ENCODE measurements around the gene PAPPA2. TPM values are rescaled to one million over a fixed set of nuclear protein-coding genes. Genes with fewer than 3 reads are reported as not detected.
"Not testable (repeated sequence)": the region's sequence is repeated elsewhere in the genome, so short reads cannot be mapped to it uniquely, and the experiment has no call there.

The PAPPA2 gene
- total RNA-seq, 2 donors from 2014 or later: 0.19 to 1.2 TPM

DNA sequence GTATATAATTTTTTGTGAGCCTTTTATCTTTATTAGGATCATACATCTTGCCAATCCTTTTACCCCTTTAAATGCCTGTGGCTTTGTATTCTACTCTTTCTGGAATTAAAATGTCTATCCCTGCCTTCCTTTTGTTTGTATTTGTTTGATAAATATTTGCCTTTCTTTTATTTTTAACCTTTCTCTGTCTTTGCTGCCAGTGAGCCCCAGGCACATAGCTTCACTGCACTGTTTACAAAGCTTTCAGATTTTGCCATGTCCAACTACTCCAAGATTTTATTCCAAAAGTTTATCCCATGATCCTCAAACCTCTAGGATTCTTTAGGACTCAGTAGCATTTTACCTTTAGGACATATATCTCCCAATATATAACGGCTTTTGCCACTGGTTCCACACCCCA, 281.2 kb downstream of the PAPPA2 start:
- Histone ChIP-seq H3K27ac (no peak overlapping the region), H3K4me3 (no peak overlapping the region), H3K27me3 (no peaks in the 10 kb centered on the region), H3K9me3 (peaks cover 0 to 3% of the 10 kb centered on the region in 2 donors), H3K36me3 (no peaks in the 10 kb centered on the region), H3K4me1 (no peaks in the 10 kb centered on the region)
- no peak for DNase-seq (ENCODE audit: low spot score)
- TF ChIP-seq, protein P1, sequence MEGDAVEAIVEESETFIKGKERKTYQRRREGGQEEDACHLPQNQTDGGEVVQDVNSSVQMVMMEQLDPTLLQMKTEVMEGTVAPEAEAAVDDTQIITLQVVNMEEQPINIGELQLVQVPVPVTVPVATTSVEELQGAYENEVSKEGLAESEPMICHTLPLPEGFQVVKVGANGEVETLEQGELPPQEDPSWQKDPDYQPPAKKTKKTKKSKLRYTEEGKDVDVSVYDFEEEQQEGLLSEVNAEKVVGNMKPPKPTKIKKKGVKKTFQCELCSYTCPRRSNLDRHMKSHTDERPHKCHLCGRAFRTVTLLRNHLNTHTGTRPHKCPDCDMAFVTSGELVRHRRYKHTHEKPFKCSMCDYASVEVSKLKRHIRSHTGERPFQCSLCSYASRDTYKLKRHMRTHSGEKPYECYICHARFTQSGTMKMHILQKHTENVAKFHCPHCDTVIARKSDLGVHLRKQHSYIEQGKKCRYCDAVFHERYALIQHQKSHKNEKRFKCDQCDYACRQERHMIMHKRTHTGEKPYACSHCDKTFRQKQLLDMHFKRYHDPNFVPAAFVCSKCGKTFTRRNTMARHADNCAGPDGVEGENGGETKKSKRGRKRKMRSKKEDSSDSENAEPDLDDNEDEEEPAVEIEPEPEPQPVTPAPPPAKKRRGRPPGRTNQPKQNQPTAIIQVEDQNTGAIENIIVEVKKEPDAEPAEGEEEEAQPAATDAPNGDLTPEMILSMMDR (IDR thresholded peaks at IDR 0.05): no peak

DNA sequence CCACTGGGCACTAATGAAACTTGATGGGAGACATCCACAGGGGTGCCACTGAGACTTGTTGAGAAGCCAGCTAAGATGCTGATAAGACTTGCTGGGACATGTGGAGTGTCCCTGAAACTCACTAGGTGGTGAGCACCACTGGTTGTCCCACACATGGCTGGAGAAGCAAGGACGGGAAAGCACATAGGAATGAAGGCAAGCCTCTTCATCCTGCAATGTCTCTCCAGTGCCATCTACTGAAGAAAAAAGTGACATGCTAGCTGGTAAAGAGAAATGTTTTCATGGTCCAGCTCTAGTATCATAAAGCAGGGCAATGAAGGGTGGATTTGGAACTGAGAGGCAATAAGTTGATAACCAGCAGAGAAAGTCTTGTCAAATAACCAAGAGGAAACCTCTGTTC, 283.0 kb downstream of the PAPPA2 start:
- Histone ChIP-seq H3K9me3 (peaks cover 0 to 3% of the 10 kb centered on the region in 2 donors), H3K27me3 (no peaks in the 10 kb centered on the region), H3K36me3 (no peaks in the 10 kb centered on the region), H3K4me1 (no peaks in the 10 kb centered on the region), H3K27ac (no peak overlapping the region), H3K4me3 (no peak overlapping the region)
- TF ChIP-seq, protein P1 (IDR thresholded peaks at IDR 0.05): peak in 1 of 2 donors; percentile 12
- no peak for DNase-seq (ENCODE audit: low spot score)

DNA sequence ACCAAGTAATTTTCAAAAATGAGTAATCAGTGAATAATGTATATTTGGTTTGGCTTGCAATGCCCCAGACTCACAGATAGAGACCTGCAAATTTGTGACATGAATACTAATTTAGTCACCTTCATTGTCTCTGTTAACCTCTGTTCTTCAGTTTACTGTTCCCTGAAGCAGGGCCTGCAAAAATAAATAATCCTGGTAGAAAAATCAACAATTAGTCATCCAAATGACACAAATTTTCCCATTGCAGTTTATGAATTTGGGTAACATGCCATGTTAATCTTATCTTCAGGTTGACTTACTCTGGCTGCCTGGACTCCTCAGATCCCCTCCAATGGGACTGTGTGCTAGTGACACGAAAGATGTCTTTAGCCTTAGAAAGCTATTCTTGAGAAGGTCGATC, 289.5 kb downstream of the PAPPA2 start:
- no peak overlapping the region for H3K4me3 ChIP-seq
- H3K4me1 ChIP-seq: no peaks in the 10 kb centered on the region
- DNase-seq (ENCODE audit: low spot score): no peak
- no peaks in the 10 kb centered on the region for H3K27me3 ChIP-seq
- no peak overlapping the region for H3K27ac ChIP-seq
- H3K36me3 ChIP-seq: no peaks in the 10 kb centered on the region
- TF ChIP-seq, protein P1 (IDR thresholded peaks at IDR 0.05): no peak
- peaks cover 0 to 3% of the 10 kb centered on the region in 2 donors for H3K9me3 ChIP-seq

DNA sequence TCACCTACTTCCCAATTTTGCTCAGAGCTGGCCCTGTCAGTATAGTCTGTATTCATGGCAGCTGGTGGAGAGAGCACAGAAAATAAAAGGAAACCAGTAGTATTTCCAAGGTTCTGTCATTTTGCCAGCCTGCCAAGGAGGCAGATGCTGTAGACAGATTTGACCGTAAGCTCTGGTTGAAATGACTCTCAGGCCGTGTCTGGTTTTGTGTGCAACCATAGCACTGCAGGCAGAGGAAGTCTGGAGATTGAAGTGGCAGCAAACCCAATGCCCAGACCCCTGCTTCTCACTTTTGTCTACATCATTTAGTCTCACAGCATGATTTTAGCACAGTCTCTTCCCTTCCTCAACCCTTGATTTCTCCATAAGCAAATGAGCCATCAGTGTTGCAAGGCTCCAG, 291.7 kb downstream of the PAPPA2 start:
- no peak for DNase-seq (ENCODE audit: low spot score)
- H3K27me3 ChIP-seq: no peaks in the 10 kb centered on the region
- H3K4me3 ChIP-seq: no peak overlapping the region
- H3K36me3 ChIP-seq: no peaks in the 10 kb centered on the region
- no peak overlapping the region for H3K27ac ChIP-seq
- H3K4me1 ChIP-seq: no peaks in the 10 kb centered on the region
- TF ChIP-seq, protein P1 (IDR thresholded peaks at IDR 0.05): no peak
- H3K9me3 ChIP-seq: no peaks in the 10 kb centered on the region

DNA sequence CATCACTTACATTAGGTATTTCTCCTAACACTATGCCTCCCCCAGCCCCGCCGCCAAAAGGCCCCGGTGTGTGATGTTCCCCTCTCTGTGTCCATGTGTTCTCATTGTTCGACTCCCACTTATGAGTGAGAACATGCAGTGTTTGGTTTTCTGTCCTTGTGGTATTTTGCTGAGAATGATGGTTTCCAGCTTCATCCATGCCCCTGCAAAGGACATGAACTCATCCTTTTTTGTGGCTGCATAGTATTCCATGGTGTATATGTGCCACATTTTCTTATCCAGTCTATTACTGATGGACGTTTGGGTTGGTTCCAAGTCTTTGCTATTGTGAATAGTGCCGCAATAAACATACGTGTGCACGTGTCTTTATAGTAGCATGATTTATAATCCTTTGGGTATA, 293.8 kb downstream of the PAPPA2 start:
- not testable (repeated sequence) for H3K9me3 ChIP-seq; DNase-seq (ENCODE audit: low spot score); H3K27ac ChIP-seq; H3K4me1 ChIP-seq; H3K27me3 ChIP-seq; H3K4me3 ChIP-seq; H3K36me3 ChIP-seq

DNA sequence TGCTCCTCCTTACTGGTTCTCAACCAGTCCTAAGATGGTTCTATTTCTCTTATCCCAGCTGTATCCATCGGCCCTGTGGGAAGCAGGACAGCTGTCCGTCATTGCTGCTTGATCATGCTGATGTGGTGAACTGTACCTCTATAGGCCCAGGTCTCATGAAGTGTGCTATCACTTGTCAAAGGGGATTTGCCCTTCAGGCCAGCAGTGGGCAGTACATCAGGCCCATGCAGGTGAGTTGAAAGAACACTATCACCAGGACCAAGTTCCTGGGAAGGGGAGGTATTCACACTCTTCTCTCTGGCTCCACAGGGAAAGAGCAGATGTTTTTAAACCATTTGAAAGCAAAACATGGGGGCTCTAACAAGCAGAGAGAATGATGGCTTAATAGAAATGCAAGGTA, 302.6 kb downstream of the PAPPA2 start:
- TF ChIP-seq, protein P1 (IDR thresholded peaks at IDR 0.05): no peak
- DNase-seq (ENCODE audit: low spot score): no peak
- no peaks in the 10 kb centered on the region for H3K4me1 ChIP-seq
- no peaks in the 10 kb centered on the region for H3K27me3 ChIP-seq
- H3K4me3 ChIP-seq: no peak overlapping the region
- H3K36me3 ChIP-seq: no peaks in the 10 kb centered on the region
- no peaks in the 10 kb centered on the region for H3K9me3 ChIP-seq
- no peak overlapping the region for H3K27ac ChIP-seq
